Esophagus (tissue), 2 donors: ENCODE results near the gene SLCO3A1. TPM values are rescaled to one million over a fixed set of nuclear protein-coding genes. Genes with fewer than 3 reads are reported as not detected.

ENCODE experiments used
- H3K27ac ChIP-seq, 2 donors: one replicate each; pipeline ENCODE4 v1.5.1; 2013; ENCODE audit warnings: low read depth in 2 of 2, mild to moderate bottlenecking in 2 of 2, inconsistent platforms in 1 of 2, low read length in 1 of 2, moderate library complexity in 1 of 2
- H3K27me3 ChIP-seq, 2 donors: one replicate each; pipeline ENCODE4 v1.6.1; 2013; ENCODE audit warnings: low read length in 2 of 2, control low read depth in 1 of 2, mild to moderate bottlenecking in 1 of 2; ENCODE audit not compliant: insufficient read depth in 2 of 2, control insufficient read depth in 1 of 2
- H3K36me3 ChIP-seq, 2 donors: one replicate each; pipeline ENCODE4 v1.6.1; 2013; ENCODE audit warnings: low read length in 1 of 2; ENCODE audit not compliant: control insufficient read depth in 2 of 2, insufficient read depth in 2 of 2
- H3K4me1 ChIP-seq, 2 donors: one replicate each; pipeline ENCODE4 v1.6.1; 2013; ENCODE audit warnings: low read length in 1 of 2; ENCODE audit not compliant: control insufficient read depth in 2 of 2, insufficient read depth in 2 of 2
- H3K4me3 ChIP-seq, 2 donors: one replicate each; pipeline ENCODE4 v1.5.1; 2013; ENCODE audit warnings: low read length in 2 of 2, mild to moderate bottlenecking in 2 of 2, low read depth in 1 of 2, moderate library complexity in 1 of 2
- H3K9me3 ChIP-seq, 2 donors: one replicate each; pipeline ENCODE4 v1.6.1; 2013; ENCODE audit warnings: mild to moderate bottlenecking in 2 of 2, low read depth in 1 of 2, low read length in 1 of 2, moderate library complexity in 1 of 2; ENCODE audit not compliant: control insufficient read depth in 2 of 2, insufficient read depth in 1 of 2
- WGBS, 2 donors: extraction: QIAGEN DNeasy Blood & Tissue Kit; methylation state at CpG; one replicate each; pipeline ENCODE4 v1.1.7; 2013; 5-methylcytosine and 5-hydroxymethylcytosine counted together
- polyA plus RNA-seq, 2 donors: library from polyadenylated mRNA; stranded (reverse); fragments of 200-250 nt; gene quantifications; one replicate each; pipeline ENCODE4 v1.2.3, GENCODE V29; 2013
- donor health status: healthy with polysubstance abuse.
- donor health status: Bipolar disorder and iron deficiency.

SLCO3A1 gene
- polyA plus RNA-seq, 2 donors = 18.2 to 18.5 TPM

GRCh38 chr15:92107510-92107909 lies 254.0 kb downstream of the SLCO3A1 start:
- H3K4me3 ChIP-seq = no peak overlapping the region
- WGBS, 2 donors = 88 to 89% methylated on average over 4 of the region's 4 CpGs
- H3K9me3 ChIP-seq = no peaks in the 10 kb centered on the region
- H3K4me1 ChIP-seq = no peaks in the 10 kb centered on the region
- no peaks in the 10 kb centered on the region for H3K27me3 ChIP-seq
- H3K27ac ChIP-seq = no peak overlapping the region
- H3K36me3 ChIP-seq = peaks cover 5 to 6% of the 10 kb centered on the region in 2 donors

- 82 to 88% methylated on average over 11 of the region's 11 CpGs for WGBS, 2 donors
- Histone ChIP-seq H3K9me3 (no peaks in the 10 kb centered on the region), H3K36me3 (peaks cover 5 to 6% of the 10 kb centered on the region in 2 donors)
Measured at GRCh38 chr15:92109191-92109873, 255.8 kb downstream of the SLCO3A1 start.

GRCh38 chr15:92111291-92111690 lies 257.8 kb downstream of the SLCO3A1 start:
- H3K9me3 ChIP-seq = no peaks in the 10 kb centered on the region
- no peak overlapping the region for H3K4me3 ChIP-seq
- H3K27me3 ChIP-seq = no peaks in the 10 kb centered on the region
- H3K27ac ChIP-seq = no peak overlapping the region
- no peaks in the 10 kb centered on the region for H3K4me1 ChIP-seq
- no peaks in the 10 kb centered on the region for H3K36me3 ChIP-seq
- WGBS, 2 donors = 52 to 71% methylated on average over 3 of the region's 3 CpGs

More at GRCh38 chr15:92109191-92109873, 255.8 kb downstream of the SLCO3A1 start:
- H3K27ac ChIP-seq = no peak overlapping the region
- H3K4me3 ChIP-seq = no peak overlapping the region
- no peaks in the 10 kb centered on the region for H3K27me3 ChIP-seq
- H3K4me1 ChIP-seq = no peaks in the 10 kb centered on the region

GRCh38 chr15:92111751-92112150 lies 258.2 kb downstream of the SLCO3A1 start:
- no peak overlapping the region for H3K27ac ChIP-seq
- WGBS, 2 donors = 82 to 94% methylated on average over 1 of the region's 1 CpG
- H3K4me3 ChIP-seq = no peak overlapping the region
- no peaks in the 10 kb centered on the region for H3K36me3 ChIP-seq
- H3K9me3 ChIP-seq = no peaks in the 10 kb centered on the region
- H3K4me1 ChIP-seq = no peaks in the 10 kb centered on the region
- no peaks in the 10 kb centered on the region for H3K27me3 ChIP-seq

GRCh38 chr15:92112180-92112579 lies 258.7 kb downstream of the SLCO3A1 start:
- no peak overlapping the region for H3K27ac ChIP-seq
- H3K4me1 ChIP-seq = no peaks in the 10 kb centered on the region
- no peaks in the 10 kb centered on the region for H3K9me3 ChIP-seq
- H3K27me3 ChIP-seq = no peaks in the 10 kb centered on the region
- H3K4me3 ChIP-seq = no peak overlapping the region
- H3K36me3 ChIP-seq = no peaks in the 10 kb centered on the region
- 69% methylated on average over 3 of the region's 3 CpGs for WGBS, 2 donors

- no peak overlapping the region for H3K27ac ChIP-seq
- no peaks in the 10 kb centered on the region for H3K27me3 ChIP-seq
- H3K4me3 ChIP-seq = no peak overlapping the region
- H3K4me1 ChIP-seq = no peaks in the 10 kb centered on the region
- 90 to 94% methylated on average over 3 of the region's 3 CpGs for WGBS, 2 donors
- H3K36me3 ChIP-seq = no peaks in the 10 kb centered on the region
- H3K9me3 ChIP-seq = no peaks in the 10 kb centered on the region
Measured at GRCh38 chr15:92112711-92113110, 259.2 kb downstream of the SLCO3A1 start.

- no peaks in the 10 kb centered on the region for H3K36me3 ChIP-seq
- WGBS, 2 donors = 79 to 83% methylated on average over 3 of the region's 3 CpGs
Measured at GRCh38 chr15:92113832-92114231, 260.3 kb downstream of the SLCO3A1 start.

GRCh38 chr15:92115834-92116233 lies 262.3 kb downstream of the SLCO3A1 start:
- WGBS, 2 donors = 84 to 98% methylated on average over 1 of the region's 1 CpG
- peaks cover 0 to 2% of the 10 kb centered on the region in 2 donors for H3K9me3 ChIP-seq
- no peak overlapping the region for H3K27ac ChIP-seq
- H3K27me3 ChIP-seq = no peaks in the 10 kb centered on the region
- no peak overlapping the region for H3K4me3 ChIP-seq
- H3K36me3 ChIP-seq = peaks cover 0 to 3% of the 10 kb centered on the region in 2 donors
- no peaks in the 10 kb centered on the region for H3K4me1 ChIP-seq

More at GRCh38 chr15:92113832-92114231, 260.3 kb downstream of the SLCO3A1 start:
- H3K27ac ChIP-seq = no peak overlapping the region
- H3K4me1 ChIP-seq = no peaks in the 10 kb centered on the region
- no peak overlapping the region for H3K4me3 ChIP-seq
- no peaks in the 10 kb centered on the region for H3K27me3 ChIP-seq
- no peaks in the 10 kb centered on the region for H3K9me3 ChIP-seq

GRCh38 chr15:92116330-92116729 lies 262.8 kb downstream of the SLCO3A1 start:
- Histone ChIP-seq H3K36me3 (peaks cover 0 to 3% of the 10 kb centered on the region in 2 donors), H3K27ac (no peak overlapping the region), H3K9me3 (peaks cover 0 to 2% of the 10 kb centered on the region in 2 donors), H3K4me3 (no peak overlapping the region), H3K27me3 (no peaks in the 10 kb centered on the region), H3K4me1 (no peaks in the 10 kb centered on the region)
- WGBS, 2 donors = 88 to 95% methylated on average over 5 of the region's 5 CpGs

GRCh38 chr15:92117261-92117731 lies 263.8 kb downstream of the SLCO3A1 start:
- Histone ChIP-seq H3K4me3 (no peak overlapping the region), H3K27me3 (no peaks in the 10 kb centered on the region), H3K4me1 (no peaks in the 10 kb centered on the region), H3K27ac (no peak overlapping the region), H3K9me3 (peaks cover 0 to 2% of the 10 kb centered on the region in 2 donors), H3K36me3 (peaks cover 0 to 9% of the 10 kb centered on the region in 2 donors)
- 39 to 49% methylated on average over 11 of the region's 11 CpGs for WGBS, 2 donors
